AG08396 (cell line): Measurements from ENCODE around the gene GNL1.
A peak's percentile ranks its signal among the peaks of the same experiment; 100 is the strongest.

Experiments used
- DNase-seq: peaks from one replicate; pipeline ENCODE4 v3.0.0; 2012; ENCODE audit warnings: low spot score, mixed read lengths

GNL1 gene

GRCh38 chr6:30568245-30568644 is 12.0 kb upstream of the GNL1 start:
- no peak for DNase-seq

- no peak for DNase-seq
These were observed 9.5 kb upstream of the GNL1 start for GRCh38 chr6:30565772-30566171.

- DNase-seq = no peak
These were observed 7.8 kb upstream of the GNL1 start for GRCh38 chr6:30564114-30564513.

GRCh38 chr6:30562470-30563425 is 6.5 kb upstream of the GNL1 start:
- no peak for DNase-seq

- DNase-seq = no peak
These were observed 4.6 kb upstream of the GNL1 start for GRCh38 chr6:30560930-30561329.

- DNase-seq = peak; percentile 55
These were observed 1.3 kb upstream of the GNL1 start for GRCh38 chr6:30557683-30557981.

GRCh38 chr6:30556906-30557682 is 805 bp upstream of the GNL1 start, which contains the start of gene PRR3:
Gene PRR3, plus strand, starts transcription at chr6:30557295. Its CDS starts 50 bp downstream, at chr6:30557345.
- peak; percentile 90 for DNase-seq

GRCh38 chr6:30555816-30556065 is 548 bp downstream of the GNL1 start:
- no peak for DNase-seq

- peak; percentile 50 for DNase-seq
These were observed 1.1 kb downstream of the GNL1 start for GRCh38 chr6:30554962-30555815.

- DNase-seq = no peak
These were observed 1.9 kb downstream of the GNL1 start for GRCh38 chr6:30554404-30554803.

GRCh38 chr6:30548375-30548774 is 7.9 kb downstream of the GNL1 start:
- DNase-seq = peak; percentile 29

- DNase-seq = no peak
These were observed 8.8 kb downstream of the GNL1 start for GRCh38 chr6:30547454-30547853.

- DNase-seq = peak; percentile 54
These were observed 11.5 kb downstream of the GNL1 start for GRCh38 chr6:30544666-30545272.

- DNase-seq = no peak
These were observed 12.5 kb downstream of the GNL1 start for GRCh38 chr6:30543821-30544220.

GRCh38 chr6:30542915-30543314 is 13.4 kb downstream of the GNL1 start:
- DNase-seq = no peak

- DNase-seq = no peak
These were observed 13.9 kb downstream of the GNL1 start for GRCh38 chr6:30542404-30542725.

- DNase-seq = peak; percentile 71
These were observed 14.5 kb downstream of the GNL1 start for GRCh38 chr6:30541515-30542403.

GRCh38 chr6:30537931-30538330 is 18.4 kb downstream of the GNL1 start:
- no peak for DNase-seq

- DNase-seq = no peak
These were observed 22.6 kb downstream of the GNL1 start for GRCh38 chr6:30533460-30534294.

- DNase-seq = no peak
These were observed 26.3 kb downstream of the GNL1 start for GRCh38 chr6:30530014-30530413.
